HG02981 (cell line): ENCODE data around the gene PCDHB4.
"Not testable (repeated sequence)": the region's sequence is repeated elsewhere in the genome, so short reads cannot be mapped to it uniquely, and the experiment has no call there.

Experiments used
- ATAC-seq: cut with Tn5 transposase; IDR thresholded peaks from one replicate; pipeline ENCODE4 v1.9.1; 2021; ENCODE audit warnings: mild to moderate bottlenecking, moderate library complexity; ENCODE audit not compliant: unreplicated experiment

PCDHB4 gene

GRCh38 chr5:141149812-141150211 lies 28.2 kb downstream of the PCDHB4 start, which contains the start of gene PCDHB6:
PCDHB6 (plus strand) TSS chr5:141150057; CDS start chr5:141150258, 201 bp downstream.
- no peak for ATAC-seq

- ATAC-seq: no peak
Observed at GRCh38 chr5:141150224-141150992, 28.8 kb downstream of the PCDHB4 start.

DNA sequence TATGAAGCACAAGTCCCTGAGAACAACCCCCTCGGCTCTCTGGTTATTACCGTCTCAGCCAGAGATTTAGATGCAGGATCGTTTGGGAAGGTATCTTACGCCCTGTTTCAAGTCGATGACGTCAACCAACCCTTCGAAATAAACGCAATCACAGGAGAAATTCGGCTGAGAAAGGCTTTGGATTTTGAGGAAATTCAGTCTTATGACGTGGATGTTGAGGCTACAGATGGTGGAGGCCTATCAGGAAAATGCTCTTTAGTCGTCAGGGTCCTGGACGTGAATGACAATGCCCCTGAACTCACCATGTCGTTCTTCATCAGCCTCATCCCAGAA lies 29.3 kb downstream of the PCDHB4 start:
- no peak for ATAC-seq

DNA sequence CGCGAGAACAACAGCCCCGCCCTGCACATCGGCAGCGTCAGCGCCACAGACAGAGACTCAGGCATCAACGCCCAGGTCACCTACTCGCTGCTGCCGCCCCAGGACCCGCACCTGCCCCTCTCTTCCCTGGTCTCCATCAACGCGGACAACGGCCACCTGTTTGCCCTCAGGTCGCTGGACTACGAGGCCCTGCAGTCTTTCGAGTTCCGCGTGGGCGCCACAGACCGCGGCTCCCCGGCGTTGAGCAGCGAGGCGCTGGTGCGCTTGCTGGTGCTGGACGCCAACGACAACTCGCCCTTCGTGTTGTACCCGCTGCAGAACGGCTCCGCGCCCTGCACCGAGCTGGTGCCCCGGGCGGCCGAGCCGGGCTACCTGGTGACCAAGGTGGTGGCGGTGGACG lies 30.0 kb downstream of the PCDHB4 start:
- ATAC-seq: not testable (repeated sequence)

GRCh38 chr5:141152096-141152495 lies 30.5 kb downstream of the PCDHB4 start:
- ATAC-seq: not testable (repeated sequence)

DNA sequence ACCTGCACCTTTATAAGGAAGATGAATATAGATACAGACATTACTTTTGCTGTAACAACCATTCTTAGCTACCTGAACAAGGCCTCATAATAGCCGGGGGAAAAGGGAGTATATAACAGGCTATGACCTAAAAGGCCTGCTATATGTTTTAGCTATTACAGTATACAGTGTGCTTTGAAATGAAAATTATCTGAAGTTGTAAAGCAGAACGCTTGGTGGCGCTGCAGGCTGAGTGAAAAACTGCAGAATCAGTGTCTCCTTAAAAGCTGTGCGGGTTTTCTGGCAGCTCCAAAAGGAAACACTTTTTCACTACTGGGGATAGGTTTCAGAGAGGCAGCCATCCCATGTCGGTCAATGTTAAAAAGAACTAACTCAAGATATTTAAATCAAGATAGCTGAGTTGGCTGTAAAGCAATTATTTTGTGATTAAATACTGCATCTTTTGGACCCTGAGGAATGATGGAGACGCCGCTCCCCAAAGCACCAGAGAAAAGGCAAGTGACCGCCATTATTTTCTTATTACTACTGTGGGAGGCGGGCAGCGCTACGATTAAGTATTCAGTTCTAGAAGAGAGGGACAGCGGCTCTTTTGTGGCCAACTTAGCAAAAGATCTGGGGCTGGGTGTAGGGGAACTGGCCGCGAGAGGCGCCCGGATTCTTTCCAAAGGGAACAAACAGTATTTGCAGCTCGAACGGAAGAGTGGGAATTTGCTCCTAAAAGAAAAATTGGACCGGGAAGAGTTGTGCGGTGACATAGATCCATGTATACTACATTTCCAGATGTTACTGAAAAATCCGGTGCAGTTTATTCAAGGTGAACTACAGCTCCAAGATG lies 34.1 kb downstream of the PCDHB4 start:
- no peak for ATAC-seq

DNA sequence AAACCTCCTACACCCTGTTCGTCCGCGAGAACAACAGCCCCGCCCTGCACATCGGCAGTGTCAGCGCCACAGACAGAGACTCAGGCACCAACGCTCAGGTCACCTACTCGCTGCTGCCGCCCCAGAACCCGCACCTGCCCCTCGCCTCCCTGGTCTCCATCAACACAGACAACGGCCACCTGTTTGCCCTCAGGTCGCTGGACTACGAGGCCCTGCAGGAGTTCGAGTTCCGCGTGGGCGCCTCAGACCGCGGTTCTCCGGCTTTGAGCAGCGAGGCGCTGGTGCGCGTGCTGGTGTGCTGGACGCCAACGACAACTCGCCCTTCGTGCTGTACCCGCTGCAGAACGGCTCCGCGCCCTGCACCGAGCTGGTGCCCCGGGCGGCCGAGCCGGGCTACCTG lies 35.7 kb downstream of the PCDHB4 start:
- ATAC-seq: not testable (repeated sequence)

GRCh38 chr5:141157901-141158300 lies 36.3 kb downstream of the PCDHB4 start:
- ATAC-seq: not testable (repeated sequence)

DNA sequence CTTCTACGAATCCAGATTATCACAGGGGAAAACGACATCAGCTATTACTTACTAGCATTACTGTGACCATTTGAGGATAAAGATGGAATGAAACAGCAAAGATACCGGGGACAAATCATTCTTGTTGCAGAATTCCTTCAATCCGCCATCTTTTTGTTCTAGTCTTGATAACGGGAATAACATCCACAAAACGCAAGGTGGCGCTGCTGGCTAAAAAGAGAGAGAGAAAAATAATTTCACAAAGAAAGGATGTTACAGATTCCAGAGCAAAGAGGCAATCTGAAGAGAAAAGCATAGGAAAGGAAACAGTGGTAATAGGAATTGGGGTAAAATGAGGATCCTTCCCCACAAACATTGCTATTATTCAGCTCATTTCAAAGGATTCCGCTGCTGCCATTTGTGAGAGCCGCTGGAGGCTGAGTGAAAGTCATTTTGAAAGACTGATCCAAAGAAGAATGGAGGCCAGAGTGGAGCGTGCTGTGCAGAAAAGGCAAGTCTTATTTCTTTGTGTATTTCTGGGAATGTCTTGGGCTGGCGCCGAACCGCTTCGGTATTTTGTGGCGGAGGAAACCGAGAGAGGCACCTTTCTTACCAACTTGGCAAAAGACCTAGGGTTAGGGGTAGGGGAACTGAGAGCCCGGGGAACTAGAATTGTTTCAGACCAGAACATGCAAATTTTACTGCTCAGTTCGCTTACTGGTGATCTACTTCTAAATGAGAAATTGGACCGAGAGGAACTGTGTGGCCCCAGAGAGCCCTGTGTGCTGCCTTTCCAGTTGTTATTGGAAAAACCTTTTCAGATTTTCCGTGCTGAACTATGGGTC lies 51.0 kb downstream of the PCDHB4 start, which contains the start of gene PCDHB7:
TSS of gene PCDHB7 (plus strand) at position 264 of the 824 bp plus-strand sequence. CDS start at position 456, 192 bp downstream.
- ATAC-seq: no peak

- not testable (repeated sequence) for ATAC-seq
Observed at GRCh38 chr5:141174291-141175104, 52.9 kb downstream of the PCDHB4 start.
